Caco-2 (cell line): Measurements from ENCODE around the gene ALG9. TPM values are rescaled to one million over a fixed set of nuclear protein-coding genes. Genes with fewer than 3 reads are reported as not detected.
"Not testable (repeated sequence)": the region's sequence is repeated elsewhere in the genome, so short reads cannot be mapped to it uniquely, and the experiment has no call there.

Experiments used
- BruUV-seq: library from RNA; stranded (reverse); fragments of 400-500 nt; replicated peaks from 2 replicates; lab custom pipeline; 2021; lab: Mats Ljungman, UMichigan
- CTCF ChIA-PET: fragments of 300-600 bp; sonication (Branson Sonifier 250); formaldehyde crosslinking; loops from one replicate; lab custom pipeline; 2022; ENCODE audit warnings: antibody characterized with exemption; lab: Charles Lee
- POLR2A ChIA-PET: fragments of 300-600 bp; sonication (Branson Sonifier 250); formaldehyde crosslinking; loops from one replicate; lab custom pipeline; 2022; ENCODE audit warnings: antibody characterized with exemption; lab: Charles Lee
- DNase-seq, 2 experiments: peaks; one replicate each; pipeline versions ENCODE4 v3.0.0 to v3.0.0-alpha.2; 2020 to 2022
- H3K27me3 ChIP-seq: replicated peaks from 2 replicates; pipeline ENCODE4 v1.6.0; 2011; ENCODE audit warnings: low read length; ENCODE audit not compliant: control insufficient read depth, insufficient read depth
- H3K36me3 ChIP-seq: 2 replicates; pipeline ENCODE4 v1.5.1; 2011; ENCODE audit warnings: low read length; ENCODE audit not compliant: control insufficient read depth, insufficient read depth
- H3K4me1 ChIP-seq: fragments of 250-450 bp; sonication (Bioruptor Pico); 2 replicates; pipeline ENCODE4 v1.5.1; 2020; ENCODE audit warnings: mild to moderate bottlenecking
- H3K4me3 ChIP-seq: 2 replicates; pipeline ENCODE4 v1.5.1; 2011; ENCODE audit warnings: low read depth, mild to moderate bottlenecking, control low read depth, low read length
- H3K9me3 ChIP-seq: fragments of 250-450 bp; sonication (Bioruptor Pico); 2 replicates; pipeline ENCODE4 v1.5.1; 2020; ENCODE audit warnings: mild to moderate bottlenecking, moderate library complexity
- H3K27ac Mint-ChIP-seq: one replicate; pipeline ENCODE4 v1.8.0; 2022; ENCODE audit warnings: mixed read lengths; ENCODE audit not compliant: unreplicated experiment
- H3K27me3 Mint-ChIP-seq: one replicate; pipeline ENCODE4 v1.8.0; 2022; ENCODE audit warnings: mixed read lengths; ENCODE audit not compliant: insufficient read depth, unreplicated experiment
- H3K36me3 Mint-ChIP-seq: one replicate; pipeline ENCODE4 v1.8.0; 2022; ENCODE audit warnings: mild to moderate bottlenecking, mixed read lengths; ENCODE audit not compliant: insufficient read depth, unreplicated experiment
- H3K4me1 Mint-ChIP-seq: one replicate; pipeline ENCODE4 v1.8.0; 2022; ENCODE audit warnings: low read depth, mixed read lengths; ENCODE audit not compliant: unreplicated experiment
- H3K4me3 Mint-ChIP-seq: one replicate; pipeline ENCODE4 v1.8.0; 2022; ENCODE audit warnings: mild to moderate bottlenecking, moderate library complexity, mixed read lengths; ENCODE audit not compliant: unreplicated experiment
- H3K9me3 Mint-ChIP-seq: one replicate; pipeline ENCODE4 v1.8.0; 2022; ENCODE audit warnings: mixed read lengths; ENCODE audit not compliant: unreplicated experiment
- CTCF ChIP-seq, 2 experiments: fragments of 200-600 bp in 1 of 2; IDR thresholded peaks; 1 replicate in 1 of 2; 2 replicates in 1 of 2; pipeline versions ENCODE4 v1.5.1 to v1.8.0; 2011 to 2022; ENCODE audit warnings: antibody characterized with exemption in 1 of 2, control low read depth in 1 of 2, inconsistent platforms in 1 of 2, low read depth in 1 of 2, low read length in 1 of 2, mild to moderate bottlenecking in 1 of 2, moderate library complexity in 1 of 2; ENCODE audit not compliant: insufficient read depth in 1 of 2, severe bottlenecking in 1 of 2, unreplicated experiment in 1 of 2
- intact Hi-C: fragments of 100-400 bp; cut with micrococcal nuclease; formaldehyde crosslinking; loops from one replicate; pipeline ENCODE4 v1.10.0; 2022; ENCODE audit not compliant: unreplicated experiment
- total RNA-seq: library from RNA; stranded (reverse); gene quantifications from 2 replicates; pipeline ENCODE4 v1.2.3, GENCODE V29; 2022

Gene ALG9
- total RNA-seq, 1 experiment from 2014 or later, result 57.4 TPM

GRCh38 chr11:111776398-111777093 is 94.8 kb downstream of the ALG9 start:
- Histone ChIP-seq H3K4me3 (no peak overlapping the region), H3K36me3 (no peaks in the 10 kb centered on the region), H3K27me3 (no peaks in the 10 kb centered on the region), H3K9me3 (no peaks in the 10 kb centered on the region), H3K4me1 (peaks cover 17% of the 10 kb centered on the region)
- TF ChIP-seq CTCF (IDR thresholded peaks at IDR 0.05; ENCODE audit: insufficient read depth in 1 of 2, low read depth in 1 of 2, low read length in 1 of 2, severe bottlenecking in 1 of 2, unreplicated experiment in 1 of 2), result no peak
- no peak for DNase-seq
- Mint-ChIP-seq H3K9me3 (no peaks in the 10 kb centered on the region), H3K4me1 (peaks cover 17% of the 10 kb centered on the region), H3K27ac (no peak overlapping the region), H3K27me3 (no peaks in the 10 kb centered on the region), H3K4me3 (no peak overlapping the region), H3K36me3 (no peaks in the 10 kb centered on the region)
- intact Hi-C loops, result loop anchor here (1.0 to 2.0 kb wide), 10 partner anchors 10 to 322 kb away; partner anchors contain the start of genes PPP2R1B and SIK2
- no TSS peak for BruUV-seq
- CTCF ChIA-PET, result interaction anchor here (1.1 to 3.0 kb wide), 10 partner anchors 10 to 190 kb away, joined by 3 to 46 read pairs (median 14); partner anchors contain the start of genes PPP2R1B and SIK2
- POLR2A ChIA-PET, result interaction anchor here (3.3 kb wide), 1 partner anchor 10 kb away, joined by 17 read pairs; the partner anchor contains the start of gene PPP2R1B

- POLR2A ChIA-PET, result interaction anchor here (3.3 kb wide), 1 partner anchor 9 kb away, joined by 17 read pairs; the partner anchor contains the start of gene PPP2R1B
- intact Hi-C loops, result no loop called here
- CTCF ChIA-PET, result interaction anchor here (0.9 to 1.4 kb wide), 3 partner anchors 9 to 172 kb away, joined by 3 to 5 read pairs (median 4); partner anchors contain the start of gene PPP2R1B
- Histone ChIP-seq H3K36me3 (no peaks in the 10 kb centered on the region), H3K27me3 (no peaks in the 10 kb centered on the region), H3K9me3 (no peaks in the 10 kb centered on the region), H3K4me1 (peaks cover 17% of the 10 kb centered on the region), H3K4me3 (no peak overlapping the region)
- H3K4me1 Mint-ChIP-seq, result peaks cover 23% of the 10 kb centered on the region
- H3K27ac Mint-ChIP-seq, result no peak overlapping the region
- no peaks in the 10 kb centered on the region for H3K36me3 Mint-ChIP-seq
- H3K9me3 Mint-ChIP-seq, result no peaks in the 10 kb centered on the region
- no peak for TF ChIP-seq CTCF (IDR thresholded peaks at IDR 0.05; ENCODE audit: insufficient read depth in 1 of 2, low read depth in 1 of 2, low read length in 1 of 2, severe bottlenecking in 1 of 2, unreplicated experiment in 1 of 2)
- no peak for DNase-seq
- H3K27me3 Mint-ChIP-seq, result no peaks in the 10 kb centered on the region
- BruUV-seq, result no TSS peak
- no peak overlapping the region for H3K4me3 Mint-ChIP-seq
Observed at GRCh38 chr11:111774955-111775710, 96.2 kb downstream of the ALG9 start.

GRCh38 chr11:111772535-111772934 is 98.8 kb downstream of the ALG9 start:
- ChIA-PET POLR2A (no interaction called here), CTCF (interaction anchor here (1.1 kb wide), 1 partner anchor 175 kb away, joined by 3 read pairs; no protein-coding TSS in a partner anchor)
- Mint-ChIP-seq H3K9me3 (no peaks in the 10 kb centered on the region), H3K4me1 (peaks cover 12% of the 10 kb centered on the region), H3K27ac (no peak overlapping the region), H3K36me3 (no peaks in the 10 kb centered on the region), H3K27me3 (no peaks in the 10 kb centered on the region), H3K4me3 (no peak overlapping the region)
- Histone ChIP-seq H3K36me3 (no peaks in the 10 kb centered on the region), H3K27me3 (no peaks in the 10 kb centered on the region), H3K4me3 (no peak overlapping the region), H3K9me3 (no peaks in the 10 kb centered on the region), H3K4me1 (peaks cover 2% of the 10 kb centered on the region)
- TF ChIP-seq CTCF (IDR thresholded peaks at IDR 0.05; ENCODE audit: insufficient read depth in 1 of 2, low read depth in 1 of 2, low read length in 1 of 2, severe bottlenecking in 1 of 2, unreplicated experiment in 1 of 2), result no peak
- BruUV-seq, result no TSS peak
- DNase-seq, result no peak
- intact Hi-C loops, result no loop called here

- H3K4me3 ChIP-seq, BruUV-seq, H3K9me3 ChIP-seq, H3K4me3 Mint-ChIP-seq, H3K27me3 ChIP-seq, intact Hi-C loops, H3K9me3 Mint-ChIP-seq, H3K36me3 Mint-ChIP-seq, DNase-seq, H3K36me3 ChIP-seq, H3K4me1 ChIP-seq, H3K27me3 Mint-ChIP-seq: not testable (repeated sequence)
- CTCF ChIA-PET, result interaction anchor here (1.1 kb wide), 1 partner anchor 174 kb away, joined by 3 read pairs; no protein-coding TSS in a partner anchor
- Mint-ChIP-seq H3K4me1 (peaks cover 13% of the 10 kb centered on the region), H3K27ac (peak overlapping the region; percentile 29)
- POLR2A ChIA-PET, result interaction anchor here (0.8 kb wide), 1 partner anchor 8 kb away, joined by 3 read pairs; no protein-coding TSS in a partner anchor
Observed at GRCh38 chr11:111771205-111771604, 100.2 kb downstream of the ALG9 start.
